Transverse colon (tissue), 4 donors: ENCODE results near the gene MAGEB3. TPM values are rescaled to one million over a fixed set of nuclear protein-coding genes. Genes with fewer than 3 reads are reported as not detected.
"Not testable (repeated sequence)": the region's sequence is repeated elsewhere in the genome, so short reads cannot be mapped to it uniquely, and the experiment has no call there.

Experiments used
- DNase-seq: peaks from one replicate; pipeline ENCODE4 v3.0.0-alpha.2; 2019
- H3K27ac ChIP-seq, 4 donors: fragments of 200-600 bp; sonication (generic); 2 replicates each; pipeline ENCODE4 v1.5.1; 2016 to 2018; ENCODE audit warnings: inconsistent platforms in 4 of 4
- H3K27me3 ChIP-seq: fragments of 200-600 bp; sonication (generic); 2 replicates; pipeline ENCODE4 v1.5.1; 2017; ENCODE audit warnings: inconsistent platforms
- H3K36me3 ChIP-seq, 4 donors: fragments of 200-600 bp; sonication (generic); 2 replicates each; pipeline ENCODE4 v1.5.1; 2017 to 2019; ENCODE audit warnings: inconsistent platforms in 4 of 4
- H3K4me1 ChIP-seq, 4 donors: fragments of 200-600 bp; sonication (generic); 2 replicates each; pipeline ENCODE4 v1.5.1; 2017 to 2020; ENCODE audit warnings: inconsistent platforms in 4 of 4
- H3K4me3 ChIP-seq, 4 donors: fragments of 200-600 bp; sonication (generic); 1 replicate in 1 of 4; 2 replicates in 3 of 4; pipeline versions ENCODE4 v1.5.1 to v1.6.1; 2017 to 2019; ENCODE audit warnings: inconsistent platforms in 4 of 4
- H3K9me3 ChIP-seq, 2 donors: fragments of 200-600 bp; sonication (generic); 2 replicates each; pipeline ENCODE4 v1.5.1; 2017 to 2019; ENCODE audit warnings: inconsistent platforms in 2 of 2
- CTCF ChIP-seq, 5 experiments: fragments of 200-600 bp in 3 of 5; fragments of 450-650 bp in 2 of 5; sonication (generic) in 3 of 5; IDR thresholded peaks; 1 replicate in 2 of 5; 2 replicates in 3 of 5; pipeline ENCODE4 v1.5.1; 2016 to 2017; ENCODE audit warnings: antibody characterized with exemption in 5 of 5, inconsistent platforms in 3 of 5, mild to moderate bottlenecking in 2 of 5, moderate library complexity in 1 of 5
- EP300 ChIP-seq: sonication (generic); formaldehyde crosslinking; IDR thresholded peaks from one replicate; pipeline ENCODE4 v1.6.1; 2017; ENCODE audit warnings: antibody characterized with exemption, low read depth
- POLR2A ChIP-seq: fragments of 450-650 bp; IDR thresholded peaks from one replicate; pipeline ENCODE4 v1.6.1; 2016; ENCODE audit warnings: antibody characterized with exemption, mild to moderate bottlenecking, moderate library complexity
- POLR2AphosphoS5 ChIP-seq, 3 donors: sonication (generic); formaldehyde crosslinking; IDR thresholded peaks; one replicate each; pipeline ENCODE4 v1.6.1; 2016; ENCODE audit warnings: antibody characterized with exemption in 3 of 3
- WGBS, 2 donors: methylation state at CpG; one replicate each; pipeline ENCODE4 v1.1.5; 2018; ENCODE audit warnings: low coverage in 1 of 2; 5-methylcytosine and 5-hydroxymethylcytosine counted together
- in situ Hi-C, 4 donors: fragments of 200-750 bp; cut with MboI; loops; one replicate each; pipeline versions ENCODE4 v1.15.0 to v1.15.1; 2017; ENCODE audit warnings: low sequenced_read_pairs in 3 of 4, low pct_ligation_motif_present in 1 of 4, low pct_unique_long_range_greater_than_20kb in 1 of 4
- intact Hi-C: fragments of 100-400 bp; cut with DNase I; formaldehyde crosslinking; loops from one replicate; pipeline ENCODE4 v1.15.1; 2023; ENCODE audit warnings: low total_unique reads
- total RNA-seq, 4 donors: library from RNA; depleted of rRNA; stranded (reverse); fragments of >200 nt; gene quantifications; one replicate each; pipeline ENCODE4 v1.1.0, GENCODE V29; 2016

MAGEB3 gene
- not detected for total RNA-seq

- H3K9me3 ChIP-seq = no peaks in the 10 kb centered on the region
- H3K36me3 ChIP-seq = no peaks in the 10 kb centered on the region
- DNase-seq = no peak
- H3K4me1 ChIP-seq = no peaks in the 10 kb centered on the region
- H3K4me3 ChIP-seq = no peak within 1 kb of the TSS
- H3K27ac ChIP-seq = no peak within 1 kb of the TSS
- intact Hi-C loops = loop anchor here (5.0 kb wide), 1 partner anchor 588 kb away; no protein-coding TSS in a partner anchor
- no peaks in the 10 kb centered on the region for H3K27me3 ChIP-seq
- in situ Hi-C loops = loop anchor here in 1 of 4 donors (25.0 kb wide), 1 partner anchor 107 kb away; no protein-coding TSS in a partner anchor
- TF ChIP-seq POLR2AphosphoS5 (IDR thresholded peaks at IDR 0.05) (no peak), POLR2A (no peak)
- 62 to 68% methylated on average over 3 to 4 of the region's 4 CpGs for WGBS, 2 donors
These were observed at the start of gene MAGEB3 for GRCh38 chrX:30230395-30230794. TSS of gene MAGEB3 (plus strand) at chrX:30230657. CDS start at chrX:30235925, 5,268 bp downstream.

- in situ Hi-C loops = no loop called here
- intact Hi-C loops = no loop called here
These were observed 49.1 kb upstream of the MAGEB3 start for GRCh38 chrX:30181353-30181752.

GRCh38 chrX:30183554-30183953 is 46.9 kb upstream of the MAGEB3 start:
- Histone ChIP-seq H3K4me1 (no peaks in the 10 kb centered on the region), H3K27ac (no peak overlapping the region), H3K4me3 (no peak overlapping the region), H3K36me3 (no peaks in the 10 kb centered on the region), H3K9me3 (no peaks in the 10 kb centered on the region), H3K27me3 (no peaks in the 10 kb centered on the region)
- intact Hi-C loops (no loop called here), in situ Hi-C loops (no loop called here)
- no peak for DNase-seq
- TF ChIP-seq POLR2AphosphoS5 (IDR thresholded peaks at IDR 0.05) = no peak
- TF ChIP-seq POLR2A = no peak
- TF ChIP-seq EP300 = no peak
- TF ChIP-seq CTCF (IDR thresholded peaks at IDR 0.05) = no peak
- WGBS, 2 donors = 49% methylated on average over 3 of the region's 3 CpGs; no CpG with 5 or more reads in 1 of the 2 donors

More at GRCh38 chrX:30181353-30181752, 49.1 kb upstream of the MAGEB3 start:
- Histone ChIP-seq H3K4me1 (no peaks in the 10 kb centered on the region), H3K27ac (no peak overlapping the region), H3K27me3 (no peaks in the 10 kb centered on the region), H3K9me3 (no peaks in the 10 kb centered on the region), H3K4me3 (no peak overlapping the region), H3K36me3 (no peaks in the 10 kb centered on the region)
- no peak for DNase-seq
- 31 to 67% methylated on average over 1 of the region's 1 CpG for WGBS, 2 donors
- TF ChIP-seq EP300 (no peak), CTCF (IDR thresholded peaks at IDR 0.05) (no peak), POLR2AphosphoS5 (IDR thresholded peaks at IDR 0.05) (no peak), POLR2A (no peak)

- DNase-seq = no peak
- Histone ChIP-seq H3K4me3 (no peak overlapping the region), H3K27me3 (no peaks in the 10 kb centered on the region), H3K36me3 (no peaks in the 10 kb centered on the region), H3K9me3 (no peaks in the 10 kb centered on the region), H3K4me1 (no peaks in the 10 kb centered on the region), H3K27ac (no peak overlapping the region)
- intact Hi-C loops = no loop called here
- in situ Hi-C loops = no loop called here
- 78 to 93% methylated on average over 2 of the region's 2 CpGs for WGBS, 2 donors
- TF ChIP-seq CTCF (IDR thresholded peaks at IDR 0.05) (no peak), POLR2A (no peak), EP300 (no peak), POLR2AphosphoS5 (IDR thresholded peaks at IDR 0.05) (no peak)
These were observed 40.0 kb upstream of the MAGEB3 start for GRCh38 chrX:30190426-30190825.

GRCh38 chrX:30193910-30194309 is 36.5 kb upstream of the MAGEB3 start:
- H3K4me1 ChIP-seq, in situ Hi-C loops, intact Hi-C loops, H3K36me3 ChIP-seq, DNase-seq, H3K27me3 ChIP-seq, H3K27ac ChIP-seq, H3K9me3 ChIP-seq, H3K4me3 ChIP-seq: not testable (repeated sequence)
- 60% methylated on average over 6 of the region's 6 CpGs; no CpG with 5 or more reads in 1 of the 2 donors for WGBS, 2 donors
